ENCODE results near the gene HLA-DQA2. TPM values are rescaled to one million over a fixed set of nuclear protein-coding genes. Genes with fewer than 3 reads are reported as not detected.
"Not testable (repeated sequence)": the region's sequence is repeated elsewhere in the genome, so short reads cannot be mapped to it uniquely, and the experiment has no call there.

HLA-DQA2 gene
- total RNA-seq, 3 donors from 2014 or later (not counting 1 experiment from before 2014, with no cell fraction given): 1.4 to 15.2 TPM; not detected in 1

DNA sequence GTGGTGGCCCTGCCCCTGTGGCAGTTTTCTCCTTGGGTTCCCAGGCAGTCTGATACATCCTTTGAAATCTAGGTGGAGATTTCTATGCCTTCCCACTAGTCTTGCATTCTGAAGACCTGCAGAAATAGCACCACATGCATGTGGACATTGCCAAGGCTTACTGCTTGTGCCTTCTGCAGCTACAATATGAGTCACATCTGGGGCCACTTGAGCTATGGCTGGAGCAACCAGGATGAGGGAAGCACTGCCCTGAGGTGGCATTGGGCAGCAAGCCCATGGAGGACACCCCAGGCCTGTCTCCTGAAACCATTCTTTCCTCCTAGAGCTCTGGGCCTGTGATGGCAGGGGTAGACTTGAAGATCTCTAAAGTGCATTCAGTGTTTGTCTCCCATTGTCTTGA is 37.8 kb downstream of the HLA-DQA2 start:
- intact Hi-C loops (cut with micrococcal nuclease): no loop called here
- no peak for ATAC-seq

DNA sequence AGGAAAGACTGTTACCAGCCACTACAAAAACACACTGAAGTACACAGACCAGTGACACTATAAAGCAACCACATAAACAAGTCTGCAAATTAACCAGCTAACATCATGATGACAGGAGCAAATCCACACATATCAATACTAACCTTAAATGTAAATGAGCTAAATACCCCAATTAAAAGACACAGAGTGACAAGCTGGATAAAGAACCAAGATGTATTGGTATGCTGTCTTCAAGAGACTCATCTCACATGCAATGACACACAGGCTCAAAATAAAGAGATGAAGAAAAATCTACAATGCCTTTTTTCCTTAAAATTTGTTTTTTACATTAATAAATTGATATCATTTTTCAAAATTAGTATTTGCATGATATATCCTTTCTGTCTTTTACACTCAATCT is 41.7 kb downstream of the HLA-DQA2 start:
- H3K4me3 ChIP-seq (ENCODE audit: low read length); H3K4me1 Mint-ChIP-seq; ATAC-seq; H3K9me3 Mint-ChIP-seq; H3K27me3 ChIP-seq (ENCODE audit: control insufficient read depth, insufficient read depth, low read length); intact Hi-C loops (cut with micrococcal nuclease); H3K27ac ChIP-seq (ENCODE audit: low read length); H3K27ac Mint-ChIP-seq; DNase-seq; H3K4me1 ChIP-seq (ENCODE audit: control insufficient read depth, insufficient read depth, low read length); H3K36me3 ChIP-seq (ENCODE audit: control insufficient read depth, insufficient read depth, low read length); H3K4me3 Mint-ChIP-seq; H3K9me3 ChIP-seq (ENCODE audit: control insufficient read depth, insufficient read depth, low read length); H3K36me3 Mint-ChIP-seq: not testable (repeated sequence)
- H3K27me3 Mint-ChIP-seq (ENCODE audit: low read depth in 2 of 2): peaks cover 17 to 57% of the 10 kb centered on the region in 2 donors

More for the DNA sequence above, 37.8 kb downstream of the HLA-DQA2 start:
- Histone ChIP-seq H3K27me3 (ENCODE audit: control insufficient read depth, insufficient read depth, low read length) (peaks cover 2% of the 10 kb centered on the region), H3K9me3 (ENCODE audit: control insufficient read depth, insufficient read depth, low read length) (no peaks in the 10 kb centered on the region), H3K4me3 (ENCODE audit: low read length) (no peak overlapping the region), H3K27ac (ENCODE audit: low read length) (no peak overlapping the region), H3K4me1 (ENCODE audit: control insufficient read depth, insufficient read depth, low read length) (no peaks in the 10 kb centered on the region), H3K36me3 (ENCODE audit: control insufficient read depth, insufficient read depth, low read length) (no peaks in the 10 kb centered on the region)
- H3K4me1 Mint-ChIP-seq: no peaks in the 10 kb centered on the region
- no peak for DNase-seq
- H3K27me3 Mint-ChIP-seq (ENCODE audit: low read depth in 2 of 2): peaks cover 13 to 35% of the 10 kb centered on the region in 2 donors
- H3K9me3 Mint-ChIP-seq: no peaks in the 10 kb centered on the region
- no peak overlapping the region for H3K27ac Mint-ChIP-seq
- no peak overlapping the region for H3K4me3 Mint-ChIP-seq
- peaks cover 7% of the 10 kb centered on the region for H3K36me3 Mint-ChIP-seq
- TF ChIP-seq, protein P1, sequence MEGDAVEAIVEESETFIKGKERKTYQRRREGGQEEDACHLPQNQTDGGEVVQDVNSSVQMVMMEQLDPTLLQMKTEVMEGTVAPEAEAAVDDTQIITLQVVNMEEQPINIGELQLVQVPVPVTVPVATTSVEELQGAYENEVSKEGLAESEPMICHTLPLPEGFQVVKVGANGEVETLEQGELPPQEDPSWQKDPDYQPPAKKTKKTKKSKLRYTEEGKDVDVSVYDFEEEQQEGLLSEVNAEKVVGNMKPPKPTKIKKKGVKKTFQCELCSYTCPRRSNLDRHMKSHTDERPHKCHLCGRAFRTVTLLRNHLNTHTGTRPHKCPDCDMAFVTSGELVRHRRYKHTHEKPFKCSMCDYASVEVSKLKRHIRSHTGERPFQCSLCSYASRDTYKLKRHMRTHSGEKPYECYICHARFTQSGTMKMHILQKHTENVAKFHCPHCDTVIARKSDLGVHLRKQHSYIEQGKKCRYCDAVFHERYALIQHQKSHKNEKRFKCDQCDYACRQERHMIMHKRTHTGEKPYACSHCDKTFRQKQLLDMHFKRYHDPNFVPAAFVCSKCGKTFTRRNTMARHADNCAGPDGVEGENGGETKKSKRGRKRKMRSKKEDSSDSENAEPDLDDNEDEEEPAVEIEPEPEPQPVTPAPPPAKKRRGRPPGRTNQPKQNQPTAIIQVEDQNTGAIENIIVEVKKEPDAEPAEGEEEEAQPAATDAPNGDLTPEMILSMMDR (IDR thresholded peaks at IDR 0.05): no peak

DNA sequence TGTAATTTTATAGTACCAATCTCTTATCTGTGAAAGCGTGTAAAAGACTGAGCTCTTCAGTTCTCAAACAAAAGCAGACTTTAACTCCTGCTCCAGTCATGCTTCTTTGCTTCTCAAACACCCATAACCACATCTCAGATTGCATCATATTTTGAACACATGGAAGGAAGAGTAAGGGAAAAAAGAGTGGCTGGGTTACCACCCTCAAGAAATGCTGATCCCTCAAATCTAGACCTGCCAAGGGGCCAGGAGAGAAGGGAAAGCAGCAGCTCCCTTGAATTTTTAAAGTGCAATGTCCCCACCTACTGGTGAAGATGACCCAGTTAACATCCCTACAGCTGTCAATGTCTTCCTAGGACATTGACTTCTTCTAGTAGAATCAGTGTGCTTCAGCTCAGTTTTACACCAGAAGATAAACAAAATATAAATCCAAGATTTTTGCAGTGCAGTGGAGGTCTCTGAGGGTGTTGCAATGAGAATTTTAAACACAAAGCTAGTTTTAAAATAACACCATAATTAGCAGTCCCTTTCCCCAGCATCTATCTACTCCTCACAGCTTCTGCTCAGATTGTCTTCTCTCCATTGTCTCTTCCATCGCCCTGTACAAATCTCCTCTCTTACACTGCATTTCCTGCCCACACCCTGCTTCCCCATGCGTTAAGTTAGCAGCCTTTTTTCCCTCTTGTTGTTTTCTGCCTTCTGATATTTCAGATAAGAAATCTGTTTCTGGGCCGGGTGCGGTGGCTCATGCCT is 44.8 kb downstream of the HLA-DQA2 start:
- H3K36me3 ChIP-seq (ENCODE audit: control insufficient read depth, insufficient read depth, low read length): no peaks in the 10 kb centered on the region
- no peaks in the 10 kb centered on the region for H3K4me1 ChIP-seq (ENCODE audit: control insufficient read depth, insufficient read depth, low read length)
- intact Hi-C loops (cut with micrococcal nuclease): loop anchor here (1.0 kb wide), 1 partner anchor 373 kb away; no protein-coding TSS in a partner anchor
- WGBS (ENCODE audit: insufficient coverage): 32% methylated on average over 5 of the region's 5 CpGs
- H3K9me3 ChIP-seq (ENCODE audit: control insufficient read depth, insufficient read depth, low read length): no peaks in the 10 kb centered on the region
- TF ChIP-seq, protein P1 (IDR thresholded peaks at IDR 0.05): peak; percentile 67
- Mint-ChIP-seq H3K4me3 (no peak overlapping the region), H3K27me3 (ENCODE audit: low read depth in 2 of 2) (peaks cover 22 to 56% of the 10 kb centered on the region in 2 donors), H3K9me3 (no peaks in the 10 kb centered on the region), H3K27ac (no peak overlapping the region), H3K36me3 (peaks cover 7% of the 10 kb centered on the region), H3K4me1 (no peaks in the 10 kb centered on the region)
- H3K27ac ChIP-seq (ENCODE audit: low read length): no peak overlapping the region
- H3K4me3 ChIP-seq (ENCODE audit: low read length): no peak overlapping the region
- DNase-seq: peak in 1 of 2 donors; percentile 70
- ATAC-seq: peak; percentile 54 to 71 (median 66)
- peaks cover 8% of the 10 kb centered on the region for H3K27me3 ChIP-seq (ENCODE audit: control insufficient read depth, insufficient read depth, low read length)

DNA sequence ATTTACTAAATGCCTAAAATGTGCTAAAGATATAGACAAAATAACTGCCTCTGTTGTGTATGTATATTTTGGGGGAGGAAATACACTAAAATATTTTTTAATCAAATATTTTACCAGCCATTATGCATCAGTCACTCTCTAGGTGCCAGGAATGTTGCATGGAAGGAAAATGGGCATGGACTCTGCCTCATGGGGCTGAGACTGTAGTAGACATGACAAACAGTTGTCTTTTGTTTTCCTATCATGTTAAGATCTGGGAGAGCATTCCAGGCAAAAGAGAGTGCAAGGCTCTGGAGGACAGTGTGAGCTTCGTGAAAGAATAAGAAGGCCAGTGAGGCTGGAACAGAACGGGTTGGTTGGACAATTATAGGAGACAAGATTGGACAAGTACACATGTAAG is 49.1 kb downstream of the HLA-DQA2 start:
- Mint-ChIP-seq H3K27me3 (ENCODE audit: low read depth in 2 of 2) (peaks cover 36 to 74% of the 10 kb centered on the region in 2 donors), H3K36me3 (no peaks in the 10 kb centered on the region), H3K4me1 (no peaks in the 10 kb centered on the region), H3K4me3 (no peak overlapping the region), H3K9me3 (no peaks in the 10 kb centered on the region), H3K27ac (no peak overlapping the region)
- intact Hi-C loops (cut with micrococcal nuclease): no loop called here
- Histone ChIP-seq H3K9me3 (ENCODE audit: control insufficient read depth, insufficient read depth, low read length) (no peaks in the 10 kb centered on the region), H3K4me1 (ENCODE audit: control insufficient read depth, insufficient read depth, low read length) (no peaks in the 10 kb centered on the region), H3K27me3 (ENCODE audit: control insufficient read depth, insufficient read depth, low read length) (peaks cover 9% of the 10 kb centered on the region), H3K36me3 (ENCODE audit: control insufficient read depth, insufficient read depth, low read length) (no peaks in the 10 kb centered on the region), H3K27ac (ENCODE audit: low read length) (no peak overlapping the region), H3K4me3 (ENCODE audit: low read length) (no peak overlapping the region)
- WGBS (ENCODE audit: insufficient coverage): 64% methylated on average over 2 of the region's 2 CpGs
- TF ChIP-seq, protein P1 (IDR thresholded peaks at IDR 0.05): no peak
- ATAC-seq (no peak), DNase-seq (no peak)

Measured in natural killer cell (primary cell).